B cell (primary cell): ENCODE data around the gene GOLPH3.
"Not testable (repeated sequence)": the region's sequence is repeated elsewhere in the genome, so short reads cannot be mapped to it uniquely, and the experiment has no call there.

Source experiments
- CTCF ChIP-seq: fragments of 200-600 bp; IDR thresholded peaks from one replicate; pipeline ENCODE4 v1.8.0; 2022; ENCODE audit warnings: antibody characterized with exemption, mild to moderate bottlenecking
- EZH2 ChIP-seq: IDR thresholded peaks from 2 replicates; pipeline ENCODE4 v1.6.1; 2012; ENCODE audit warnings: borderline replicate concordance, low read depth, mild to moderate bottlenecking, moderate library complexity, low read length; ENCODE audit not compliant: insufficient read depth, poor library complexity, severe bottlenecking

- TF ChIP-seq CTCF, EZH2: not testable (repeated sequence)
These were observed 95.3 kb downstream of the GOLPH3 start for GRCh38 chr5:32078855-32079254.
